ENCODE data around the gene PNPLA8.

Gene PNPLA8

DNA sequence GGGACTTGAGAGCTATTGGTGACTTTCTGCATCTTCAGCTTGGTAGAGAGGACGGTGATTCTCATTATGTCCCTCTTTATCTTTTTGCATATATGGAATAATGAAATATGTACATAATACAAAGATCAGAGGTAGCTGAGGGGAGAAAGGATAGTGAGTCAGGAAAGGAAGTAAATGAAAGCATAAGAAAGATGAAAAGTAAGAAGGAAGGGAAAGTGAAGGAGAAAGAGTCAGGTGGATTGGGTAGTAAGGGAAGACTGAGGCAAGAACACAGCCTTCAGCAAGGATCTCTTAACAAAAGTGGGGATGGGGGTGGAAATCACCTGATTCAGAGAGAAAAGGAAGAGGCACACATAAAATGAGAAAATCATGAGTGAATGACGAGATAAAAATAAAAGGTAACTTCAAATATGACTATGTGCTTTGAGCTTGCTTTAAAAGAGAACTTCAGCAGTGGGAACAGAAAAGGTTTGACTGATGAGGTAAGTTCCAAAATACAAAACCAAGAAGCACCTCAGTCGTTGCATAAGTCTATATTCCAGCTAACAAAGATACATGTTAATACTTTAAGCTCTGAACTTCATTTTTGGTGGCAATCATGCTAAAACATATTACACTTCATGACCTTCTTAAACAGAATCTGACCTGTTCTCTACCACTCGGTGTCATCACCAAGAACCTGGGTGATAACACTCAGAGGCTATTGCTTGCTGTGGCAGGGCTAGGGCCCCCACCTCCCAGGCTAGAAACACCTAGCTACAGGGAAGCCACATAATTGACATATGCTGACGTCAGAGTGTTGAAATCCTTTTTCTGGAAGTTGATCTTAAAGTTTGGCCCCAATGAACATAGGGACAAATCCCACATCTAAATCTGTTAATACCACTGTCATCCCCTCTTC lies 102.6 kb downstream of the PNPLA8 start:
- no peak overlapping the region for H3K27ac ChIP-seq
- TF ChIP-seq, protein P1, sequence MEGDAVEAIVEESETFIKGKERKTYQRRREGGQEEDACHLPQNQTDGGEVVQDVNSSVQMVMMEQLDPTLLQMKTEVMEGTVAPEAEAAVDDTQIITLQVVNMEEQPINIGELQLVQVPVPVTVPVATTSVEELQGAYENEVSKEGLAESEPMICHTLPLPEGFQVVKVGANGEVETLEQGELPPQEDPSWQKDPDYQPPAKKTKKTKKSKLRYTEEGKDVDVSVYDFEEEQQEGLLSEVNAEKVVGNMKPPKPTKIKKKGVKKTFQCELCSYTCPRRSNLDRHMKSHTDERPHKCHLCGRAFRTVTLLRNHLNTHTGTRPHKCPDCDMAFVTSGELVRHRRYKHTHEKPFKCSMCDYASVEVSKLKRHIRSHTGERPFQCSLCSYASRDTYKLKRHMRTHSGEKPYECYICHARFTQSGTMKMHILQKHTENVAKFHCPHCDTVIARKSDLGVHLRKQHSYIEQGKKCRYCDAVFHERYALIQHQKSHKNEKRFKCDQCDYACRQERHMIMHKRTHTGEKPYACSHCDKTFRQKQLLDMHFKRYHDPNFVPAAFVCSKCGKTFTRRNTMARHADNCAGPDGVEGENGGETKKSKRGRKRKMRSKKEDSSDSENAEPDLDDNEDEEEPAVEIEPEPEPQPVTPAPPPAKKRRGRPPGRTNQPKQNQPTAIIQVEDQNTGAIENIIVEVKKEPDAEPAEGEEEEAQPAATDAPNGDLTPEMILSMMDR (IDR thresholded peaks at IDR 0.05) = no peak

DNA sequence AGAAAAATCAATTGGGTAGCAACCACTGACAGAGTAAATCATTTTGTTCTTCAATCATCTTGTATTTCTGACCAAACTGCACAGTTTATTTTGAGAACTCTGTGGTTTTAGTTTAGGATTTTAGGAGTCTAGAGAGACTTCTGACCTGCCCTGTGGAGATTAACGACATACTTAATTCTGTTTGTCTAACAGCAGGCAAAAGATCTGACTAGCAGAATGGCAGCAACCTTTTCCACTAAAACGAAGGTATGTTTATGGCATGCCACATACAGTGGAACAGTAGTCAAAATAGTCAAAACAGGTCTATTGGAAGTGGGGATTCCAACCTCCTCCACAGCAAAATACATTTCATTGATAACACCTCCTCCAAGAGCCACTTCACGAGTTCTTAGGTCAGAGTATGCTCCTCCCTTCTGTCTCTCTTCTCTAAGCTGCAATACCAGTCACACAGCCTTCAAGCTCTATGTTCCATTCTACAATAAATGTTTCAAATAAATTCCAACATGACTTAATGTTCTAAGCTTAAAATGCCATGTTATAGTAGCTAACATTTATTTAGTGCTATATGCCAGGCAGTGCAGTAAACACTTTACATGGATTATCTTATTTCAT lies 104.1 kb downstream of the PNPLA8 start:
- Histone ChIP-seq H2AFZ (no peak overlapping the region), H3K9ac (no peak overlapping the region), H3K36me3 (ENCODE audit: control insufficient read depth, insufficient read depth, low read length) (no peaks in the 10 kb centered on the region), H3K27ac (no peak overlapping the region), H3K79me2 (no peaks in the 10 kb centered on the region), H3K27me3 (ENCODE audit: control insufficient read depth, insufficient read depth, low read length) (no peaks in the 10 kb centered on the region), H3K4me2 (ENCODE audit: low read length) (no peak overlapping the region), H3K4me1 (peaks cover 2% of the 10 kb centered on the region), H3K9me3 (ENCODE audit: control insufficient read depth, low read length) (no peaks in the 10 kb centered on the region), H3K4me3 (ENCODE audit: low read depth, low read length) (no peak overlapping the region)
- TF ChIP-seq, protein P1 (IDR thresholded peaks at IDR 0.05) = no peak

More for the DNA sequence above, 102.6 kb downstream of the PNPLA8 start:
- Histone ChIP-seq H2AFZ (no peak overlapping the region), H3K36me3 (ENCODE audit: control insufficient read depth, insufficient read depth, low read length) (no peaks in the 10 kb centered on the region), H3K9ac (no peak overlapping the region), H3K79me2 (no peaks in the 10 kb centered on the region), H3K4me2 (ENCODE audit: low read length) (no peak overlapping the region), H3K4me3 (ENCODE audit: low read depth, low read length) (no peak overlapping the region), H3K9me3 (ENCODE audit: control insufficient read depth, low read length) (no peaks in the 10 kb centered on the region), H3K27me3 (ENCODE audit: control insufficient read depth, insufficient read depth, low read length) (no peaks in the 10 kb centered on the region), H3K4me1 (no peaks in the 10 kb centered on the region)

All from parathyroid adenoma (tissue), 2 donors.